AG10803 (cell line): Measurements from ENCODE around the gene NXPH1.

Experiments used
- DNase-seq: peaks from one replicate; pipeline ENCODE4 v3.0.0; 2010; ENCODE audit warnings: low read depth
- H3K4me3 ChIP-seq: 2 replicates; pipeline ENCODE4 v1.5.1; 2011; ENCODE audit warnings: mild to moderate bottlenecking, low read length, control low read depth
- TF ChIP-seq, protein P1 (sequence below): conservative IDR thresholded peaks from 2 replicates; pipeline ENCODE4 v1.5.1; 2011; ENCODE audit warnings: mild to moderate bottlenecking, low read length, control low read depth, inconsistent platforms

The NXPH1 gene

GRCh38 chr7:8597565-8597964 is 164.2 kb downstream of the NXPH1 start:
- TF ChIP-seq, protein P1, sequence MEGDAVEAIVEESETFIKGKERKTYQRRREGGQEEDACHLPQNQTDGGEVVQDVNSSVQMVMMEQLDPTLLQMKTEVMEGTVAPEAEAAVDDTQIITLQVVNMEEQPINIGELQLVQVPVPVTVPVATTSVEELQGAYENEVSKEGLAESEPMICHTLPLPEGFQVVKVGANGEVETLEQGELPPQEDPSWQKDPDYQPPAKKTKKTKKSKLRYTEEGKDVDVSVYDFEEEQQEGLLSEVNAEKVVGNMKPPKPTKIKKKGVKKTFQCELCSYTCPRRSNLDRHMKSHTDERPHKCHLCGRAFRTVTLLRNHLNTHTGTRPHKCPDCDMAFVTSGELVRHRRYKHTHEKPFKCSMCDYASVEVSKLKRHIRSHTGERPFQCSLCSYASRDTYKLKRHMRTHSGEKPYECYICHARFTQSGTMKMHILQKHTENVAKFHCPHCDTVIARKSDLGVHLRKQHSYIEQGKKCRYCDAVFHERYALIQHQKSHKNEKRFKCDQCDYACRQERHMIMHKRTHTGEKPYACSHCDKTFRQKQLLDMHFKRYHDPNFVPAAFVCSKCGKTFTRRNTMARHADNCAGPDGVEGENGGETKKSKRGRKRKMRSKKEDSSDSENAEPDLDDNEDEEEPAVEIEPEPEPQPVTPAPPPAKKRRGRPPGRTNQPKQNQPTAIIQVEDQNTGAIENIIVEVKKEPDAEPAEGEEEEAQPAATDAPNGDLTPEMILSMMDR = no peak
- DNase-seq = no peak
- no peak overlapping the region for H3K4me3 ChIP-seq

DNA sequence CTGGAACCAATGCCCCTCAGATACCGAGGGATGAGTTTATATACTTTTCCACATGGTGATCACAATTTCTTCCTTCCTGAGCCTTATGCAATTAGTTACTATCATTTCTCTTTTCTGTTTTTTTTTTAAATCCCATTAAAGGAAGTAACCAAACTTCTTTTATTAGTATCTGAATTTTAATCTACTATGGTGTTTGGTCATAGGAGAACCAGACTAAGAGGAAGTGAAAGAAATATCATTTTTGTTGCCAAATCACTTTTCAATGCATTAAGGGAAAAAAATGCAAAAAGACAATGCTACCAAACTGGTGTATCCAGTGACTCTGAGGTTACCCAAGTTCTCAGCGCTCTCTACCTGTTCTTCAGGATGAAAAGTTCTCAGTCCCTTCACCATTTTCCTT is 167.7 kb downstream of the NXPH1 start:
- TF ChIP-seq, protein P1 = no peak

DNA sequence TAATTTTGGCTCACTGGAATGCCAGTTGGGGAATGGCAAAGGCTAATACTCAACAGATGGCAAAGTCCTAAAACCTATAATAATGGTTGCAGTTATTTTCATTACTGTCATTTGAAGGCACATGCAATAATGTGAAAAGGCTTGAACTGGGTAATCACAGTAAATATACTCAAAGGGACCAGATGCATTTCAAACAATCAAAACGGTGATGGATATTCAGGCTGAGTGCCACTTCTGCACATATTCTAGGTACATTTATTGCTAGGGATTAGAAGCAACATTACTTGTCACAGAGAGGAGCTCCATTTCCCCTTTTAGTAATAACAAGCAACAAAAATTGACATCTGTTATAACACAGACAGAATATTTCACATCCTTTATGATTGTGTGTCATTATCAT is 171.8 kb downstream of the NXPH1 start:
- TF ChIP-seq, protein P1 = no peak
- H3K4me3 ChIP-seq = no peak overlapping the region
- DNase-seq = no peak

More for the DNA sequence above, 167.7 kb downstream of the NXPH1 start:
- DNase-seq = no peak
- H3K4me3 ChIP-seq = no peak overlapping the region

- no peak for DNase-seq
- no peak overlapping the region for H3K4me3 ChIP-seq
- TF ChIP-seq, protein P1 = no peak
Observed at GRCh38 chr7:8612584-8612983, 179.2 kb downstream of the NXPH1 start.

DNA sequence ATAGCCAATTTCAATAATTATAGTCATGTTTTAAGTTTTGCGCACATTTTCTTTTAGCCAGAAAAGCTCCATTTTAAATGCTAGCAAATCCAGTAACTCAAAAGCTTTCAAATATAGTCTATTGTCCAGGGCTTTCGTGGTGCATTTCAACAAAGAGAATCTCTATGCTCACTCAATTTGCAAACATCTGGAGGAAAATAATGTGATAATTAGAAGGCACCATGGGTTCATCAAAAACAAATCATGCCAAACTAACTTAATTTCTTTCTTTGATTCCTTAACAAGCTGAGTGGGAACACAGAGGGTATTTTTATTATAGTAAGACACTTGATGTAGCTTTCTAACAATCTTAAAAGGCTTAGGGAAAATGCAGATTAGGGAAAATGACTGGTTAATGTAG is 179.8 kb downstream of the NXPH1 start:
- TF ChIP-seq, protein P1 = no peak
- H3K4me3 ChIP-seq = no peak overlapping the region
- DNase-seq = no peak

- TF ChIP-seq, protein P1 = no peak
- no peak overlapping the region for H3K4me3 ChIP-seq
- no peak for DNase-seq
Observed at GRCh38 chr7:8615019-8615418, 181.6 kb downstream of the NXPH1 start.

GRCh38 chr7:8618441-8619070 is 185.1 kb downstream of the NXPH1 start:
- TF ChIP-seq, protein P1 = no peak
- no peak overlapping the region for H3K4me3 ChIP-seq
- no peak for DNase-seq
